H9 (cell line): ENCODE data around the gene DGKH. TPM values are rescaled to one million over a fixed set of nuclear protein-coding genes. Genes with fewer than 3 reads are reported as not detected.

ENCODE experiments used
- DNase-seq: peaks from one replicate; pipeline ENCODE4 v3.0.0-alpha.2; 2017
- H2AFZ ChIP-seq: one replicate; pipeline ENCODE4 v1.6.1; 2013; ENCODE audit warnings: mild to moderate bottlenecking, low read length, control low read depth, moderate library complexity
- H2AK5ac ChIP-seq: 2 replicates; pipeline ENCODE4 v1.6.1; 2013; ENCODE audit warnings: low read length, control low read depth, mixed read lengths; ENCODE audit not compliant: insufficient read length
- H2BK120ac ChIP-seq: one replicate; pipeline ENCODE4 v1.6.1; 2013; ENCODE audit warnings: low read depth, mild to moderate bottlenecking, low read length, control low read depth, inconsistent platforms; ENCODE audit not compliant: poor library complexity, severe bottlenecking
- H2BK12ac ChIP-seq: 2 replicates; pipeline ENCODE4 v1.6.1; 2013; ENCODE audit warnings: low read length, control low read depth, mixed read lengths, low read depth; ENCODE audit not compliant: insufficient read length
- H2BK15ac ChIP-seq: 2 replicates; pipeline ENCODE4 v1.6.1; 2013; ENCODE audit warnings: low read depth, low read length, control low read depth
- H2BK20ac ChIP-seq: one replicate; pipeline ENCODE4 v1.6.1; 2013; ENCODE audit warnings: low read depth, mild to moderate bottlenecking, low read length, control low read depth, inconsistent platforms; ENCODE audit not compliant: poor library complexity, severe bottlenecking
- H2BK5ac ChIP-seq: 2 replicates; pipeline ENCODE4 v1.6.1; 2013; ENCODE audit warnings: low read length, control low read depth, mixed read lengths; ENCODE audit not compliant: insufficient read length
- H3K14ac ChIP-seq: 2 replicates; pipeline ENCODE4 v1.6.1; 2013; ENCODE audit warnings: low read length, control low read depth; ENCODE audit not compliant: insufficient read depth
- H3K18ac ChIP-seq: 2 replicates; pipeline ENCODE4 v1.6.1; 2013; ENCODE audit warnings: low read depth, mild to moderate bottlenecking, mixed read lengths, low read length, control low read depth; ENCODE audit not compliant: insufficient read length
- H3K23ac ChIP-seq: 2 replicates; pipeline ENCODE4 v1.6.1; 2013; ENCODE audit warnings: low read length, control low read depth, mixed read lengths, low read depth; ENCODE audit not compliant: insufficient read length
- H3K23me2 ChIP-seq: 2 replicates; pipeline ENCODE4 v1.6.1; 2013; ENCODE audit warnings: low read depth, mild to moderate bottlenecking, mixed read lengths, low read length, control low read depth; ENCODE audit not compliant: insufficient read length, poor library complexity, severe bottlenecking
- H3K27ac ChIP-seq: 2 replicates; pipeline ENCODE4 v1.5.1; 2013; ENCODE audit warnings: low read length, control low read depth, mixed read lengths, low read depth; ENCODE audit not compliant: insufficient read length
- H3K27me3 ChIP-seq: 2 replicates; pipeline ENCODE4 v1.6.1; 2013; ENCODE audit warnings: low read length, control low read depth, inconsistent platforms; ENCODE audit not compliant: insufficient read depth
- H3K4ac ChIP-seq: 2 replicates; pipeline ENCODE4 v1.6.1; 2013; ENCODE audit warnings: low read depth, mild to moderate bottlenecking, control low read depth, inconsistent platforms, low read length, moderate library complexity
- H3K4me1 ChIP-seq: 2 replicates; pipeline ENCODE4 v1.6.1; 2013; ENCODE audit warnings: low read length, control low read depth, inconsistent platforms; ENCODE audit not compliant: insufficient read depth
- H3K4me2 ChIP-seq: 2 replicates; pipeline ENCODE4 v1.6.1; 2013; ENCODE audit warnings: low read length, control low read depth, mixed read lengths; ENCODE audit not compliant: insufficient read length, insufficient read depth
- H3K56ac ChIP-seq: 2 replicates; pipeline ENCODE4 v1.6.1; 2013; ENCODE audit warnings: low read depth, mild to moderate bottlenecking, mixed read lengths, low read length, control low read depth; ENCODE audit not compliant: insufficient read length
- H3K79me1 ChIP-seq: 2 replicates; pipeline ENCODE4 v1.6.1; 2013; ENCODE audit warnings: low read depth, mild to moderate bottlenecking, moderate library complexity, low read length, control low read depth, inconsistent platforms; ENCODE audit not compliant: insufficient read depth, poor library complexity, severe bottlenecking
- H3K79me2 ChIP-seq: 2 replicates; pipeline ENCODE4 v1.6.1; 2013; ENCODE audit warnings: low read length, control low read depth, inconsistent platforms; ENCODE audit not compliant: insufficient read depth
- H3K9ac ChIP-seq: 2 replicates; pipeline ENCODE4 v1.6.1; 2013; ENCODE audit warnings: low read length, control low read depth, mixed read lengths; ENCODE audit not compliant: insufficient read length; ENCODE audit errors: extremely low read depth
- H3K9me3 ChIP-seq: one replicate; pipeline ENCODE4 v1.6.1; 2013; ENCODE audit warnings: low read depth, low read length, inconsistent platforms; ENCODE audit not compliant: control insufficient read depth
- H3T11ph ChIP-seq: one replicate; pipeline ENCODE4 v1.6.1; 2013; ENCODE audit warnings: mild to moderate bottlenecking, low read length, control low read depth, inconsistent platforms
- H4K20me1 ChIP-seq: one replicate; pipeline ENCODE4 v1.6.1; 2013; ENCODE audit not compliant: control insufficient read depth, insufficient read length, insufficient read depth
- H4K5ac ChIP-seq: 2 replicates; pipeline ENCODE4 v1.6.1; 2013; ENCODE audit warnings: low read depth, mild to moderate bottlenecking, mixed read lengths, low read length, control low read depth; ENCODE audit not compliant: insufficient read length
- H4K8ac ChIP-seq: replicated peaks from 2 replicates; pipeline ENCODE4 v1.6.1; 2013; ENCODE audit warnings: low read length, control low read depth, mixed read lengths, low read depth; ENCODE audit not compliant: insufficient read length
- H4K91ac ChIP-seq: 2 replicates; pipeline ENCODE4 v1.6.1; 2013; ENCODE audit warnings: low read depth, mild to moderate bottlenecking, moderate library complexity, mixed read lengths, low read length, control low read depth; ENCODE audit not compliant: insufficient read length
- H3K27ac Mint-ChIP-seq, 3 experiments: 2 replicates in 2 of 3; 3 replicates in 1 of 3; pipeline ENCODE4 v1.8.0; 2020 to 2021; ENCODE audit warnings: mixed read lengths in 3 of 3, mild to moderate bottlenecking in 1 of 3, moderate library complexity in 1 of 3
- H3K27me3 Mint-ChIP-seq: 2 replicates; pipeline ENCODE4 v1.8.0; 2021; ENCODE audit warnings: low read depth, mild to moderate bottlenecking, moderate library complexity, mixed read lengths
- H3K36me3 Mint-ChIP-seq, 3 experiments: 2 replicates in 2 of 3; 3 replicates in 1 of 3; pipeline ENCODE4 v1.8.0; 2020 to 2021; ENCODE audit warnings: low read depth in 3 of 3, mixed read lengths in 3 of 3; ENCODE audit not compliant: insufficient read depth in 1 of 3
- H3K4me1 Mint-ChIP-seq, 2 experiments: 2 replicates each; pipeline ENCODE4 v1.8.0; 2020; ENCODE audit warnings: mixed read lengths in 2 of 2
- H3K4me3 Mint-ChIP-seq, 2 experiments: 2 replicates in 1 of 2; 3 replicates in 1 of 2; pipeline ENCODE4 v1.8.0; 2020 to 2021; ENCODE audit warnings: mild to moderate bottlenecking in 2 of 2, mixed read lengths in 2 of 2, moderate library complexity in 1 of 2
- H3K9me3 Mint-ChIP-seq, 2 experiments: 2 replicates in 1 of 2; 3 replicates in 1 of 2; pipeline ENCODE4 v1.8.0; 2020; ENCODE audit warnings: mild to moderate bottlenecking in 2 of 2, mixed read lengths in 2 of 2, moderate library complexity in 1 of 2
- total RNA-seq: library from RNA; stranded (reverse); gene quantifications from 2 replicates; pipeline ENCODE4 v1.2.1, GENCODE V29; 2021
- TF ChIP-seq, protein P1 (sequence below): fragments of 200-600 bp; sonication (generic); conservative IDR thresholded peaks from 3 replicates; pipeline ENCODE4 v1.8.0; 2021; ENCODE audit warnings: antibody characterized with exemption, mild to moderate bottlenecking

The DGKH gene
- total RNA-seq, 1 experiment from 2014 or later, result 8.6 TPM

- H4K91ac ChIP-seq, result no peak overlapping the region
- H3K9me3 ChIP-seq, result no peaks in the 10 kb centered on the region
- no peaks in the 10 kb centered on the region for H3K4me1 ChIP-seq
- no peak overlapping the region for H2AK5ac ChIP-seq
- no peak overlapping the region for H4K5ac ChIP-seq
- DNase-seq, result no peak
- no peak overlapping the region for H3K4me2 ChIP-seq
- Mint-ChIP-seq H3K36me3 (no peaks in the 10 kb centered on the region), H3K4me3 (no peak overlapping the region), H3K27ac (no peak overlapping the region), H3K9me3 (no peaks in the 10 kb centered on the region), H3K27me3 (no peaks in the 10 kb centered on the region), H3K4me1 (no peaks in the 10 kb centered on the region)
- H4K8ac ChIP-seq, result no peak overlapping the region
- no peaks in the 10 kb centered on the region for H3K79me2 ChIP-seq
- no peak overlapping the region for H2BK15ac ChIP-seq
- no peaks in the 10 kb centered on the region for H3K23me2 ChIP-seq
- H2BK20ac ChIP-seq, result no peak overlapping the region
- no peak overlapping the region for H3K14ac ChIP-seq
- no peak overlapping the region for H2BK5ac ChIP-seq
- H3K4ac ChIP-seq, result no peak overlapping the region
- no peak overlapping the region for H3K9ac ChIP-seq
- no peak overlapping the region for H3K56ac ChIP-seq
- no peak overlapping the region for H2BK120ac ChIP-seq
- no peak overlapping the region for H3K23ac ChIP-seq
- TF ChIP-seq, protein P1, sequence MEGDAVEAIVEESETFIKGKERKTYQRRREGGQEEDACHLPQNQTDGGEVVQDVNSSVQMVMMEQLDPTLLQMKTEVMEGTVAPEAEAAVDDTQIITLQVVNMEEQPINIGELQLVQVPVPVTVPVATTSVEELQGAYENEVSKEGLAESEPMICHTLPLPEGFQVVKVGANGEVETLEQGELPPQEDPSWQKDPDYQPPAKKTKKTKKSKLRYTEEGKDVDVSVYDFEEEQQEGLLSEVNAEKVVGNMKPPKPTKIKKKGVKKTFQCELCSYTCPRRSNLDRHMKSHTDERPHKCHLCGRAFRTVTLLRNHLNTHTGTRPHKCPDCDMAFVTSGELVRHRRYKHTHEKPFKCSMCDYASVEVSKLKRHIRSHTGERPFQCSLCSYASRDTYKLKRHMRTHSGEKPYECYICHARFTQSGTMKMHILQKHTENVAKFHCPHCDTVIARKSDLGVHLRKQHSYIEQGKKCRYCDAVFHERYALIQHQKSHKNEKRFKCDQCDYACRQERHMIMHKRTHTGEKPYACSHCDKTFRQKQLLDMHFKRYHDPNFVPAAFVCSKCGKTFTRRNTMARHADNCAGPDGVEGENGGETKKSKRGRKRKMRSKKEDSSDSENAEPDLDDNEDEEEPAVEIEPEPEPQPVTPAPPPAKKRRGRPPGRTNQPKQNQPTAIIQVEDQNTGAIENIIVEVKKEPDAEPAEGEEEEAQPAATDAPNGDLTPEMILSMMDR, result no peak
- H3K18ac ChIP-seq, result no peak overlapping the region
- H4K20me1 ChIP-seq, result no peaks in the 10 kb centered on the region
- no peaks in the 10 kb centered on the region for H3K79me1 ChIP-seq
- no peak overlapping the region for H3T11ph ChIP-seq
- no peak overlapping the region for H2BK12ac ChIP-seq
- H3K27ac ChIP-seq, result no peak overlapping the region
- H2AFZ ChIP-seq, result no peak overlapping the region
- H3K27me3 ChIP-seq, result no peaks in the 10 kb centered on the region
Observed at GRCh38 chr13:42239644-42240043, 191.2 kb downstream of the DGKH start.
